NCI-H2227 (cell line): Measurements from ENCODE around the gene CEACAM6.
"Not testable (repeated sequence)": the region's sequence is repeated elsewhere in the genome, so short reads cannot be mapped to it uniquely, and the experiment has no call there.

Experiments
- DNase-seq: peaks from one replicate; lab custom pipeline; 2025; ENCODE audit not compliant: unreplicated experiment; lab: John Stamatoyannopoulos, UW

Gene CEACAM6

DNA sequence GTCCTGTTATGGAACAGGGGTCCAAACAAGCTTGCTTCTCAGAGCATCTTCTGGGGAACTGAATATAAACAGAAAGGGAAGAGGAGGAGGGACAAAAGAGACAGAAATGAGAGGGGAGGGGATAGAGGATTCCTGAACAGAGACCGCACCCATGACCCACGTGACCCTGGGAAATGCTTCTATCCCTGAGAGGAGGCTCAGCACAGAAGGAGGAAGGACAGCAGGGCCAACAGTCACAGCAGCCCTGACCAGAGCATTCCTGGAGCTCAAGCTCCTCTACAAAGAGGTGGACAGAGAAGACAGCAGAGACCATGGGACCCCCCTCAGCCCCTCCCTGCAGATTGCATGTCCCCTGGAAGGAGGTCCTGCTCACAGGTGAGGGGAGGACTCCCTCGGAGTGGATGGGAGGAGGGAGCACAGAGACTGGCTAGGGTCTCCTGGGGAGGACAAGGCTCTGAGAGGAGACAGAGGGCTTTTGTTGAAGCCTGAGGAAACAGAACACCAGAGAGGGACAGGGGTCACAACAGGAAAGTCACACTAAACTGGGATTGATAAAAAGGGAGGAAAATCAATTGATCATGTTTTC, at the start of gene CEACAM6:
CEACAM6 (plus strand) TSS at position 203 of the 586 bp plus-strand sequence; CDS start at position 312, 109 bp downstream.
- no peak for DNase-seq

DNA sequence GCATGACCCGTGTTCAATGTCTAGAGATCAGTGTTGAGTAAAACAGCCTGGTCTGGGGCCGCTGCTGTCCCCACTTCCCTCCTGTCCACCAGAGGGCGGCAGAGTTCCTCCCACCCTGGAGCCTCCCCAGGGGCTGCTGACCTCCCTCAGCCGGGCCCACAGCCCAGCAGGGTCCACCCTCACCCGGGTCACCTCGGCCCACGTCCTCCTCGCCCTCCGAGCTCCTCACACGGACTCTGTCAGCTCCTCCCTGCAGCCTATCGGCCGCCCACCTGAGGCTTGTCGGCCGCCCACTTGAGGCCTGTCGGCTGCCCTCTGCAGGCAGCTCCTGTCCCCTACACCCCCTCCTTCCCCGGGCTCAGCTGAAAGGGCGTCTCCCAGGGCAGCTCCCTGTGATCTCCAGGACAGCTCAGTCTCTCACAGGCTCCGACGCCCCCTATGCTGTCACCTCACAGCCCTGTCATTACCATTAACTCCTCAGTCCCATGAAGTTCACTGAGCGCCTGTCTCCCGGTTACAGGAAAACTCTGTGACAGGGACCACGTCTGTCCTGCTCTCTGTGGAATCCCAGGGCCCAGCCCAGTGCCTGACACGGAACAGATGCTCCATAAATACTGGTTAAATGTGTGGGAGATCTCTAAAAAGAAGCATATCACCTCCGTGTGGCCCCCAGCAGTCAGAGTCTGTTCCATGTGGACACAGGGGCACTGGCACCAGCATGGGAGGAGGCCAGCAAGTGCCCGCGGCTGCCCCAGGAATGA, 48.4 kb upstream of the CEACAM6 start:
- peak; percentile 88 for DNase-seq

DNA sequence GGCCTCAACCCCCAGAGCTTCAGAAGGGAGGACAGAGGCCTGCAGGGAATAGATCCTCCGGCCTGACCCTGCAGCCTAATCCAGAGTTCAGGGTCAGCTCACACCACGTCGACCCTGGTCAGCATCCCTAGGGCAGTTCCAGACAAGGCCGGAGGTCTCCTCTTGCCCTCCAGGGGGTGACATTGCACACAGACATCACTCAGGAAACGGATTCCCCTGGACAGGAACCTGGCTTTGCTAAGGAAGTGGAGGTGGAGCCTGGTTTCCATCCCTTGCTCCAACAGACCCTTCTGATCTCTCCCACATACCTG, 47.9 kb upstream of the CEACAM6 start:
- DNase-seq = no peak

DNA sequence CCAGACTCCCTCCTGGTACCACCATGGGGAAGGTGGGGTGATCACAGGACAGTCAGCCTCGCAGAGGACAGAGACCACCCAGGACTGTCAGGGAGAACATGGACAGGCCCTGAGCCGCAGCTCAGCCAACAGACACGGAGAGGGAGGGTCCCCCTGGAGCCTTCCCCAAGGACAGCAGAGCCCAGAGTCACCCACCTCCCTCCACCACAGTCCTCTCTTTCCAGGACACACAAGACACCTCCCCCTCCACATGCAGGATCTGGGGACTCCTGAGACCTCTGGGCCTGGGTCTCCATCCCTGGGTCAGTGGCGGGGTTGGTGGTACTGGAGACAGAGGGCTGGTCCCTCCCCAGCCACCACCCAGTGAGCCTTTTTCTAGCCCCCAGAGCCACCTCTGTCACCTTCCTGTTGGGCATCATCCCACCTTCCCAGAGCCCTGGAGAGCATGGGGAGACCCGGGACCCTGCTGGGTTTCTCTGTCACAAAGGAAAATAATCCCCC, 47.4 kb upstream of the CEACAM6 start:
- no peak for DNase-seq

DNA sequence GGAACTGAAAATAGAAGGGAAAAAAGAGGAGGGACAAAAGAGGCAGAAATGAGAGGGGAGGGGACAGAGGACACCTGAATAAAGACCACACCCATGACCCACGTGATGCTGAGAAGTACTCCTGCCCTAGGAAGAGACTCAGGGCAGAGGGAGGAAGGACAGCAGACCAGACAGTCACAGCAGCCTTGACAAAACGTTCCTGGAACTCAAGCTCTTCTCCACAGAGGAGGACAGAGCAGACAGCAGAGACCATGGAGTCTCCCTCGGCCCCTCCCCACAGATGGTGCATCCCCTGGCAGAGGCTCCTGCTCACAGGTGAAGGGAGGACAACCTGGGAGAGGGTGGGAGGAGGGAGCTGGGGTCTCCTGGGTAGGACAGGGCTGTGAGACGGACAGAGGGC, 46.8 kb upstream of the CEACAM6 start, which contains the start of gene CEACAM5:
CEACAM5 (plus strand) TSS at position 146 of the 400 bp plus-strand sequence; CDS start at position 252, 106 bp downstream.
- DNase-seq = no peak

DNA sequence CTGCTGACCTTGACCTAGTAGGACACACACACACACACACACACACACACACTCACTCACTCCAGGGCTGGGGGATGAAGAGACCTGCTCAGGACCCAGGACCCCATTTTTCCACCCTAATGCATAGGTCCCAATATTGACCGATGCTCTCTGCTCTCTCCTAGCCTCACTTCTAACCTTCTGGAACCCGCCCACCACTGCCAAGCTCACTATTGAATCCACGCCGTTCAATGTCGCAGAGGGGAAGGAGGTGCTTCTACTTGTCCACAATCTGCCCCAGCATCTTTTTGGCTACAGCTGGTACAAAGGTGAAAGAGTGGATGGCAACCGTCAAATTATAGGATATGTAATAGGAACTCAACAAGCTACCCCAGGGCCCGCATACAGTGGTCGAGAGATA, 45.8 kb upstream of the CEACAM6 start:
- not testable (repeated sequence) for DNase-seq

DNA sequence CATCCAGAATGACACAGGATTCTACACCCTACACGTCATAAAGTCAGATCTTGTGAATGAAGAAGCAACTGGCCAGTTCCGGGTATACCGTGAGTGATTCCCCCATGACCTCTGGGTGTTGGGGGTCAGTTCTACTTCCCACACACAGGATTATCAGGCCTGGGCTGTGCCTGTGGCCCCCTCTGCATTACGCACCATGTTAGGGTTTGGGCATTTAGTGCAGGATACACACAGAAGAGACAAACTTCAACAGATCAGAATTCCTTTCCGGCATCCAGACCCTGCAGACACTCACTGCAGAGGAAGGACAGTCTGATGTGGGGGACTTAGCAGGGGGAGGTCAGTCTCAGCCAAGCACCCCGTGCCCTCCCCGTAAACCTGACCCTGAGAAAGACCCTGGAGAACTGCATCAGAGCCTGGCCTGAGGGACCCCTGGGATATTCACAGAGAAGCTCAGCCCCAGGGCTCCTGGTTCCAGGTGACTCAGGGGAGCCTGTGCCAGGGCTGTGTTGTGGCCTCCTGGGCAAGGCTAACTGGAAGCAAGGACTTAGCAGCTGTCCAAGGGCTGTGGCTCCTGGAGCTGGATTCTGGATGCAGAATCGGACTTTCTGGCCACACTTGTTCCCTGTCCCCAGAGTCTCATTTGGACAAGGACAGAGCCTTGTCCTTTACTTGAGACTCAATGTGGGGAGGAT, 45.2 kb upstream of the CEACAM6 start:
- DNase-seq = no peak

DNA sequence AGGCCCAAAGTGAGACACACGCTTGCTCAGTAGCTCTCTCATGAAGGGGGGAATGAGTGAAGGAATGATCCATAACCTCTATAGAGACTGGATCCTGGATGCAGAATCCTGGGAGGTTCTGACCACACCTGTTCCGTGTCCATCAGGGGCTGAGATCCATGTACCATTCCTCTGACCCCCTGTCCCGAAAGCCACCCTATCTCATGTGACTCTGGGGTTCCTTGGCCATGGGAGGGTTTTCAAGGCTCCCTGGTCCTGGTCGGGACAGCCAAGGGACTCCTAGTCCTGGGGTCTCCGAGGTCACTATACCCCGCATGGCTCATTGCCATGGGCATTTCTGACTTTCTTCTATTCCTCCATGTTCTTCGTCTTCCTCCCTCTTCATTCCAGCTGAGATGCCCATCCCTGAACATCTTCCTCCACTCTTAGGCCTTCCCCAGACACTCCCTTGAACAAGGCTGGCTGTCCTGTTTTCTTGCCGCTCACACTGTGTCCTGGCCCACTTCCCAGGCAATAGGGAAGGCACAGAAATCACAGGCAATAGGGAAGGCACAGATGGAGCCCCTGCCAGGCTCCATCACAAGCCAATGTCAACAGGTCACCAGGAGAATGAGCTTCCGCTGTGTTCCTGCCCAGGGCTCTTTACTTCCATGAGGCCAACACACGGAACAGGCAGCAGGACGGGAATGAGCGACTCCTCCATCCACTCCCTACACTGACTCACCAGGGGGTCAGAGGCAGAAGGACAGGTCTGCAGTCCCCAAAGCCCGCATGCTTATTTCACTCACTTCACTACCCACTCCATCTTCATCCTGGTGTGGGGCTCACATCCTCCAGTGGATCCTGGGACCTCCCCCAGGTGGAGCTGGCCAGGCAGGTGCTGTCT, 43.7 kb upstream of the CEACAM6 start:
- no peak for DNase-seq

DNA sequence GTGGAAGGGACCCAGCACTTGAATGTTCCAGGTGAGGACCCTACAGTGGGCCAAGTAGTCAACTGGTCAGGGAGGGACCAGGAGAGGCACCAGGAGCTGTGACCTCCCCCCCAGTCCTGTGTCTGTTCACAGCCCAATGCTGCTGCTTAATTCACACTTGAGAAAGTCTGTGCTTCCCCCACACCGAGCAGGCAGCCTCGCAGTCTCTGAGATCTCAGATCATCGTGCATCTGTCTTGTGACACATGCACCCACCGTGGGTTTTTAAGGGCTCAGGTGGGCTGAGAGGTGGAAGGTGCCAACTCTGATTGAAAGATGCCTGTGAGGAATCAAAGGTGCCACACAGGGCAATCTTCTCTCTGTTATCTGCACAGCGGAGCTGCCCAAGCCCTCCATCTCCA, 40.7 kb upstream of the CEACAM6 start:
- DNase-seq = no peak

DNA sequence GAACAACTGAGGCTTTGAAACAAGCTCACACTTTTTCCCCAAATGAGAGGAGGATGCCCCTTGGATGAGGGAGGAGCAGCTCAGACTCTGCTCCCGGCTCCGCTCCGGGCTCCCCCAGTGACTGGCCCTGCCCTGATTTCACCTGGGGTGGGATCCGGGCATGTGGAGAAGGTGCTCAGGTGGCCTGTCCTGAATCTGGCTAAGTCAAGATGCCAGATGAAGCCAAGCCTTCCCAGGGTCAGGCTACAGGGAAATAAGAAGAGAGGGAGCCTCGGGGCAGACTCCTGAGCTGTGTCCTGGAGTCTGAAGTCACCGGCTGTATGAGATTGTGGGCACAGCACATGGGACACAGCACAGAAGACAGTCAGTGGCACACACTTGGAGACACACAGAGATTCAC, 36.6 kb upstream of the CEACAM6 start:
- no peak for DNase-seq

DNA sequence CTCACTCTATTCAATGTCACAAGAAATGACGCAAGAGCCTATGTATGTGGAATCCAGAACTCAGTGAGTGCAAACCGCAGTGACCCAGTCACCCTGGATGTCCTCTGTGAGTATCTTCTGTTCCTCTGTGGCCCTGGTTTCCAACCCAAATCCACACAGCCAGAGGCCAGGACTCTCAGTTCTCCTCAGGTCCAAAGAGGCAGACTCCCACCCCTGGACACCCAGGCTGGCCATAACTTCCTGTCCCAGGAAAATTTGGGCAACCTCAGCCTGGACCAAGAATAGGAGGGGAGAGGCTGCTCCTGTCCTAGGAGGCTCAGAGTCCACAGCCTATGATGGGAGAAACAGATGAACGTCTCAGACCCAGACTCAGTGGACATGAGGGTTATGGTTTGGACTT, 35.2 kb upstream of the CEACAM6 start:
- no peak for DNase-seq

DNA sequence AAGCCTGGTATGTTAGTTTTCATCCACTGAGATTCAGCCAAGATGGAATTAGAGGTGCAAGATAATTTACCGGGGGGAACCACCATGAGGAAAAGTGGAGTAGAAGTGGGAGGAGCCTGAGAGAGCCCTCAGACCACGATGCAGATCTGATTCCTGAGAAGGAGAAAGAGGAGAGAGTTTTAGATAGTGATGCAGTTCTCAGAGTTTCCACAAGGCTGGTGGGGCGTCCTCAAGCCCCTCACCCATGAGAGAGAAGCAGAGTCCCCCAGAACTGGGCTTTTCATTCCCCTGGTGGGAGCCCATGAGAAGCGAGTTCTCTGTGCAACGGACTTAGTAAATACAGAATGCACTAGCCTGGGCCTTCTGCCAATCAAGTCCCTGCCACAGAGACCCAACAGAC, 28.8 kb upstream of the CEACAM6 start:
- DNase-seq = no peak

DNA sequence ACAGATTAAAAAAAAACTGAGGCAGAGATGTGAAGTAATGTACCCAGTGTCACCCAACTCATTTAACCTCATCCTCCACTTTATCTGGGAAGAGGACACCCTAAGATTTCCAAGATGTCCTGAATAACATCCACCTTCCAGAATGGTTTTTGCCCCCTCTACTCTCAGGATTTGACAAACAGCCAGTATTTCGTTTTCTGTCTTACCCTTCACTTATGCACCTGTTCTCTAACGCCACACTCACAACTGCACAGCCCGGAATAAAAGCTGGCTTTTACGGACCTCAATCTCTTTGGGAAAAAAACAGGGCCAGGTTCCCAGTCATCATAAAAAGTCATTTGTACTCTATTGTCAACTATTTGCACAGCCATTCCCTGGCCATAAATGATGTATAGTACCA, 21.2 kb upstream of the CEACAM6 start:
- no peak for DNase-seq

DNA sequence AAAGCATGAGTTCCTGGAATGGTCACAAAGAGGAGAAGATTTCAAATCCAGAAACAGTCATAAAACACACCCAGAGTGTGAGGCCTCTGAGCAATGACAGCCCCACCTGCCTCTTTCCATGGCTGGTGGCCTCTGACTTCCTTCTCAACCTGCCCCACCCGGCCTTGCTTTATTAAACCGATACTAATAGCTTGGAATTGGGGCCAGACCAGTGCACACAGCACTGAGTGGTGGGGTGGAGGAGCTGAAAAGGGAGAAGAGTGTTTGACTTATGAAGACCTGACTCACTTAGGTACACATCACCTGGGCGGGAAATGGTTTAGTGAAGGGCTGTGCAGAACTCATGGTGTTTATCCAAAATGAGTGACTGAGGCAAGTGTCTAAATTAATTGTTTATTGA, 20.7 kb upstream of the CEACAM6 start:
- DNase-seq = no peak

DNA sequence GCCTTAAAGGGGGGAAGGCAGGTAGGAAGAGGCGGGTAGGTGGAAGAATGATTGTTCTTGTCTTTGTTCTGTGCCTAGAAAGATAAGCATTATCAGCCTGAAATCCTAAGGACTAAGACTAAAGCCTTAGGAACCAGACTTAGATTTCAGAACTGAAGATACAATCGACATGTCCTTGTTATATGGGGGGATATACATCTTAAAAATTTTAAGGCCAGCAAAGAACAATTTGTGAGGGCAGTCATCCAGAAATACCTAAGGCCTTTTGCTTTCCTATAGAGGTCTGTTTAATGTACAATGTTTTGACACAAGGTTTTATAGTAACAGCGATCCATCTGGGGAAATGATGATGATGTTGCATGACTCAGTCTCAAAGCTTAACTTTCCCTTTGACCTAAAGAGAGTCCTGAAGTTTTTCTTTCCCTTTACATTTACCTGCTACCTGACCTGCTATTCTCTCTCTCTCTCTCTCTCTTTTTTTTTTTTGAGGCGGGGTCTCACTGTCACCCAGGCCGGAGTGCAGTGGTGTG, 20.2 kb upstream of the CEACAM6 start:
- DNase-seq = no peak

DNA sequence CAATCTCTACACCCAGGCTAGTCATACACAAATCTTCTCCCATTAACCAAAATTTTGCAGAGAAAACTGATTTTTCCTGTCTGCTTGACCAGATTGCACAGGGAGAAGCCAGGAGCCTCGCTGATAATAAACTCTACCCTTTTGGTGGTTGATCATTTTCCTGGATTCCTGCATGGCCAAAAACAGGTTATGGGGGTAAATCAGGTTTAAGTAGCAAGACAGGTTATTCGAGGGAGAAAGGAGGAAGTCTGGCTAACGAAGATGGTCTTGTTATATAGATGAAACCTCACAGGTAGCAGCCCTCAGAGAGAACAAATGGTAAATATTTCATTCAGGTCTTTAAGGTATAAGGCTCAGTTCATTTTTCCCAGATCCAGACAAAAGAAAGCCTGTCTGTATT, 16.0 kb upstream of the CEACAM6 start:
- no peak for DNase-seq

DNA sequence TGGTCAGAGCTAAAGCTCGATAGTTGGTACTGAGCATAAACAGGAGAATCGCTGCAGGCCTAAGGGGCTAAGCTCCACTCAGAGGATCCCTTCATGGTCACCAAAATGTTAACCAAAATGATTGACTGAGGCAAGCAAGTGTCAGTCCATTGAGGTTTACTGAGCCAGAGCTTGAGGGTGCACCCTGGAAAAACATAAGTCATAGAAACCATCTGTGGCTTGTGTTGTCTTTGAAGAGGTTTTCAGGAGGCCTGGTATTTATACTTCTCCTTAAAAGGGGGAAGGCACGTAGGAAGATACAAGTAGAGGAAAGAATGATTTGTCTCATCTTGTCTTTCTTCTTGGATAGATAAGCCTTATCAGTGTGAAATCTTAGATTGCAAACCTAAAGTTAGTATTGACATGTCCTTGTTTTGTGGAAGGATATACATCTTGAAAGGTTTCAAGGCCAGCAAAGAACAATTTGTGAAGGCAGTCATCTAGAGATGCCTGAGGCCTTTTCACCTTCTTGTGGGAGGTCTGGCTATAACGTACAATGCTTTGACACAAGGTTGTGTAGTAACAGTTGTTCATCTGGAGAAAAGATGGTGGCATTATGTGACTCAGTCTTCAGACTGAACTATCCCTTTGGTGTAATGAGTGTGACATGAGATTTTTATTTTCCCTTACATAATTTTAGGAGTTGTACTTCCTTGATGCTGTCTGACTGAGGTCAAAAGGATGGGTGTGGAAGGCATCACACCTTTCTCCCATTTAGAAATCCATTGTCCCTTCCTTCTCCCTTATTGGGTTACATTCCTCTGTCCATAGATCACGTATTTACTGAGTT, 14.7 kb upstream of the CEACAM6 start:
- DNase-seq = no peak

DNA sequence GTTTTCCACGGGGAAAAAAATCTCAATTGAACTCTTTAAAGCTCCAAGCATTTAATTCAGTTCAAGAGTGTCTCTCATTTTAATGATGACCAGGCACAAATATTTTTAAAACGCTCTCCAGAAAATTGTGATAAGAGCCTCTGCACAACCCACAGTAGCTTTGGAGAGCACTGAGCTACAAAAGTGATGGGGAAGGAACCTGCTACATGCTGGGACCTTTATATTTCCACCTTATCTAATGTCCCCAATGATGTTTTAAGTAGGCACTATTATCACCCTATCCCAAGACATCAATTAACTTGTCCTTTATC, 14.1 kb upstream of the CEACAM6 start:
- DNase-seq = no peak

DNA sequence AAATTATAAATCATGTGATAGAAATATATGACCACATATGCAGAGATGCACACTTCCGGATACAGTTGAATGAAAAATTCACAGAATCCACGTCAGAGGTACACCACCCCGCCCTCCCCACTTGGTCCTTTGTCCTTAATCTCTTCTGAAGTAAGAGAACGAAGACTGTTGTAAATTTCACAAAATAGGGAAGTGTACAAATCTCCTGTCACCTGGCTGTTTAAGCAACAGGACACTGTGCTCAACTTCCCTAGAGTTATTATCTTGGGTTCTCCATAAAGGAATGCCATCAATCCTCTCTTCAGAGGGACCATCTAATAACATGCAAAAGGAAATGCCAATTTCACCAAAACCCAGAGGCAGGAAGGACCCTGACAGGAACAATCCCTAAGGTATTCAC, 10.5 kb upstream of the CEACAM6 start:
- no peak for DNase-seq

DNA sequence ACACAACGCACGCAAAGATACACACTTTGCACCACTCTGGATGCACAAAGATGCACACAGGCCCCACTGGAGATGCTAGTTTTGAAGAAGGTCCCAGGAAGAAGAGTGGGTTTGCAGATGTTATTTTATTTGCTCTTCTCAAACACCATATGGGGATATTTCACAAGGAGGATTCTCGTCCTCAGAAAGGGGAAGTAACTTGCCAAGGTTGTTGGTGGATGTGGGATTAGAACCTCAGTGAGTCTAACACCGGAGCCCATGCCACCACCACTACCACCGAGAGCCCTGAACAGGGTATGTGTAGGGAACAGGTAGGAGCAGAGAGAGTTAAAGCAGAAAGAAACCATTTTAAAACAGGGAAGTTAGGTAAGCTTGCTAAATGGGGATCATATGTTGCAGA, 9.6 kb upstream of the CEACAM6 start:
- DNase-seq = no peak
